Activated CD4-positive, alpha-beta T cell treated with anti-CD3 and anti-CD28 coated beads, Interleukin-2, amount 50 U/mL, for 4 hours (primary cell): ENCODE data around the gene DVL3.
"Not testable (repeated sequence)": the region's sequence is repeated elsewhere in the genome, so short reads cannot be mapped to it uniquely, and the experiment has no call there.

ENCODE experiments used
- DNase-seq, 2 experiments: peaks; one replicate each; pipeline ENCODE4 v3.0.0-alpha.2; 2020

Gene DVL3

GRCh38 chr3:184156522-184156955 lies 1.4 kb downstream of the DVL3 start:
- DNase-seq, result no peak

- no peak for DNase-seq
Measured at GRCh38 chr3:184157206-184157605, 2.0 kb downstream of the DVL3 start.

GRCh38 chr3:184158404-184158803 lies 3.2 kb downstream of the DVL3 start:
- no peak for DNase-seq

GRCh38 chr3:184160456-184160855 lies 5.3 kb downstream of the DVL3 start:
- DNase-seq, result no peak

GRCh38 chr3:184162571-184163070 lies 7.4 kb downstream of the DVL3 start:
- DNase-seq, result not testable (repeated sequence)

- no peak for DNase-seq
Measured at GRCh38 chr3:184164648-184165330, 9.6 kb downstream of the DVL3 start.

GRCh38 chr3:184165543-184165942 lies 10.4 kb downstream of the DVL3 start:
- no peak for DNase-seq

- DNase-seq, result no peak
Measured at GRCh38 chr3:184166671-184167070, 11.5 kb downstream of the DVL3 start.

GRCh38 chr3:184167786-184168185 lies 12.6 kb downstream of the DVL3 start:
- DNase-seq, result no peak

- DNase-seq, result no peak
Measured at GRCh38 chr3:184168363-184169120, 13.4 kb downstream of the DVL3 start.

GRCh38 chr3:184169896-184170875 lies 15.0 kb downstream of the DVL3 start:
- no peak for DNase-seq

- no peak for DNase-seq
Measured at GRCh38 chr3:184171562-184171961, 16.4 kb downstream of the DVL3 start.

GRCh38 chr3:184172681-184173373 lies 17.6 kb downstream of the DVL3 start:
- no peak for DNase-seq

GRCh38 chr3:184173374-184173722 lies 18.2 kb downstream of the DVL3 start:
- no peak for DNase-seq

- no peak for DNase-seq
Measured at GRCh38 chr3:184174284-184174645, 19.1 kb downstream of the DVL3 start.

- DNase-seq, result peak; percentile 96 to 97
Measured at GRCh38 chr3:184174646-184175492, 19.7 kb downstream of the DVL3 start, which contains the start of gene AP2M1. Gene AP2M1, plus strand, starts transcription at chr3:184174855. Its CDS starts 2,139 bp downstream, at chr3:184176994.

GRCh38 chr3:184175506-184175905 lies 20.3 kb downstream of the DVL3 start:
- no peak for DNase-seq

GRCh38 chr3:184175981-184176376 lies 20.8 kb downstream of the DVL3 start:
- DNase-seq, result no peak

- no peak for DNase-seq
Measured at GRCh38 chr3:184176377-184177330, 21.5 kb downstream of the DVL3 start.

- DNase-seq, result no peak
Measured at GRCh38 chr3:184177331-184177731, 22.2 kb downstream of the DVL3 start.
